NCI-H510A treated with DMSO at 0.1 percent for 48 hours (cell line): Measurements from ENCODE around the gene WDR20.
"Not testable (repeated sequence)": the region's sequence is repeated elsewhere in the genome, so short reads cannot be mapped to it uniquely, and the experiment has no call there.

ENCODE experiments used
- DNase-seq: peaks from one replicate; lab custom pipeline; 2025; lab: John Stamatoyannopoulos, UW

The WDR20 gene

DNA sequence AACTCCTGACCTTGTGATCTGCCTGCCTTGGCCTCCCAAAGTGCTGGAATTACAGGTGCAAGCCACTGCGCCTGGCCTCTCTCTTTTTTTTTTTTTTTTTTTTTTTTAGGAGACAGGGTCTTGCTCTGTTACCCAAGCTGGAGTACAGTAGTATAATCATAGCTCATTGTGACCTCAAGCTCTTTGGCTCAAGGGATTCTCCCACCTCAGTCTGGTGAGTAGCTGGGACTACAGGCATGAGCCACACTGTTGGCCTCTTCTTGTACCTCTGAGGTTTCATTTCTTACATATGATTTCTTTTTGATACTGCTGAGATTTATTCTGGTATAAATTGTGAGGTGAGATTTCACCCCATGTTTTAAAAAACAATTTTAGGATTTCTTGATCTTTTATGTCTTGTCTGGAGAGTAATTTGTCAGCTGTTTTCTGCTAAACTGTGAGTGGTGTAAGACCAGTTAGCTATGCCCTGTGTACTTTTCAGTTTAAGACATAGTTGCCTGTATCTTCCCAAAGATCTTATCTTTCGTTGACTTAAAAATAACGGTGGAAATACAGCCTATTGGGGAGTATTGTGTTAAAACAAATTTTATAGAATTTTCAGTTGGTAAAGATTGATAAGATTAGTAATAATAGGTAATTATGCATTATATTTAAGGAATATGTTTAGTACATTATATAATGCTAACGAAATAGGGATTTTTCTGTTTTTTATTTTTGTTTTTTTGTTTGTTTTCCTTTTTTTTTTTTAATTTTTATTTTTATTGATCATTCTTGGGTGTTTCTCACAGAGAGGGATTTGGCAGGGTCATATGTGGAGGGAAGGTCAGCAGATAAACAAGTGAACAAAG is 31.7 kb downstream of the WDR20 start:
- no peak for DNase-seq

DNA sequence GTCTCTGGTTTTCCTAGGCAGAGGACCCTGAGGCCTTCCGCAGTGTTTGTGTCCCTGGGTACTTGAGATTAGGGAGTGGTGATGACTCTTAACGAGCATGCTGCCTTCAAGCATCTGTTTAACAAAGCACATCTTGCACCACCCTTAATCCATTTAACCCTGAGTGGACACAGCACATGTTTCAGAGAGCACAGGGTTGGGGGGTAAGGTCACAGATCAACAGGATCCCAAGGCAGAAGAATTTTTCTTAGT is 32.2 kb downstream of the WDR20 start:
- not testable (repeated sequence) for DNase-seq

DNA sequence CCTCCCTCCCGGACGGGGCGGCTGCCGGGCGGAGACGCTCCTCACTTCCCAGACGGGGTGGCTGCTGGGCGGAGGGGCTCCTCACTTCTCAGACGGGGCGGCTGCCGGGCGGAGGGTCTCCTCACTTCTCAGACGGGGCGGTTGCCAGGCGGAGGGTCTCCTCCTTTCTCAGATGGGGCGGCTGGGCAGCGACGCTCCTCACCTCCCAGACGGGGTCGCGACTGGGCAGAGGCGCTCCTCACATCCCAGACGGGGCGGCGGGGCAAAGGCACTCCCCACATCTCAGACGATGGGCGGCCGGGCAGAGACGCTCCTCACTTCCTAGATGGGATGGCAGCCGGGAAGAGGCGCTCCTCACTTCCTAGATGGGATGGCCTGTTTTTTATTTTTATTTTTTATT is 33.0 kb downstream of the WDR20 start:
- not testable (repeated sequence) for DNase-seq

DNA sequence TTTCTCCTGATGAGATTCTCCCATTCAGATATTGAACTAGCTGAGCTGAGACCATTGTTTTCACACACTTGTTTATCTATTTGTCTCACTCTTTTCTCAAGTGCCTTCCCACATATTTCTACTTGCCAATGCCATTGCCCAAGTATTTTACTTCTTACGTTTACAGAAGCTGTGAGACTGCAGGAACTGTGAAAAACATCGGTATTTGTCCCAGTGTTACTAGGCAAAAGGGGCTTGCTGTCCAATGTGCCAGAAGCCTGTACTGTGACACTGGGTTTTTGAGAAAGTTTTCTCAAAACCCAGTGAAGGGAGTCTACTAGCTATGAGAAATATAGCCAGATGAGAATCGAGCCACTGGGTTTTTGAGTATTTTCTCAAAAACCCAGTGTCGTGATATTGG is 37.5 kb downstream of the WDR20 start:
- DNase-seq, result no peak

DNA sequence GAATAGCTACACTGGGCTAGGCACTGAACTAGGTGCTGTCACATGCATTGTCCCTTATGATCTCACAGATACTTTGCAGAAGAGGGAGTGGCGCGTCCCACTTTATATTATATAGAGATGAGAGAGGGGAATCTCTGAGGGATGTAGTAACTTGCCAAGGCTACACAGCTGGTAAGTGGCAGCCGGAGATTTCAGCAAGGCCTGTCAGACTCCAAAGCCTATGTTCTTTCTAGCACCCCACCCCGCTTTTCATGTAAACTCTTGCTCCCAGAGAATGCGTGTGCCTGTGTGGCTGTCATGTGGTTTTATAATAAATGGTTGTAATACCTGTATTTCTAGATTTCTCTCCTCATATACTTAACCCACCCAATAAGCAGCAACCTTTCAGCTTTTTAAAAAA is 39.1 kb downstream of the WDR20 start:
- DNase-seq, result no peak

DNA sequence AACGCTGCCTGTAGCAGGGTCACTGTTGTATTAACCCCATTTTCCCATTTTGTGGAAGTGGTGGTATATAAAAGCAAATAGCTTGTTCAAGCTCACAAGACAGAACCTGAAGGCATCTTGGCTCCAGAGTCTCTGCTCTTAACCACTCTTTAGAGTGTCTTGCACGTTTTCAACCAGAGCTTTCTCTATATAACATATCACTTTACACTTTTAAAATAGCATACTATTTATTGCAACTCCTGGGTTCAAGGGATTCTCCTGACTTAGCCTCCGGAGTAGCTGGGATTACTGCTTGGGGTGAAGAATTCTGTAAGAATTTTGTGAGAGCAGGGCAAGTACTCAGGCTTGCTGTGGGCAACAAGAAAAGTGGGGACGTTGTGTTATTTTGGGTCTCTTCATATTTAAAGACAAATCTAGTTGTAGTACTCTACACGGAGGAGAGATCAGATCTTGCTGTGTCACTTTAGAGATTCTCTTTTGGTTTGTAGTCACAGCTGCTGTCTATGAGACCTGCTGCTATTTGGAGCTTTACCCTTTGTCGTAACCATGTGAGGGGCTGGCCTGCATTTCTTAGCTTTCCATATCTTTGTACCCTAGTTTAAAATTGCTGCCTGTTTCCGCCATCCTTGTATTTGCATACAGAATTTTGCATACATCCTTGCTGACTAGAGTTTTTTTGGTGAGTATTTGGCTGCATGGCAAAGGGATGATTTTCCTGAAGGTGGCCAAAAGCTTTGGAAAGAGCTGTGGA is 40.7 kb downstream of the WDR20 start:
- no peak for DNase-seq

DNA sequence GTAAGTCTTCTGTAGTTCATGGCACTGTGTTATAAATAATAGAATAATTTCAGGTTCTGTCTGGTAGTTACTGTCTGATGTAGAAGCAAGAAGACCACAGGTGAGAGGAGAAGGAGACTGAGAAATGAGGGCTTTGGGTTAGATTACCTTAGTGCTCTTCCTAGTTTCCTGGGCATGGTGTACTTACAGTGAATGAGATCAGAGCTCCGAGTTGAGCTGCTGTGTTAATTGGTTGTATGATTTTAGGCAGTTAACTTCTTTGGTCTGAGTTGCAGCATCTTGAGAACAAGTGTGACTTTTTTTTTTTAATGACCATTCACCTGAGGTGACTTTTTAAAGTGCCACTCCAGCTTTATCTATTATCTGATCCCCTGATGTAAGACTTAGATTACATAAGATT is 41.5 kb downstream of the WDR20 start:
- DNase-seq, result no peak

DNA sequence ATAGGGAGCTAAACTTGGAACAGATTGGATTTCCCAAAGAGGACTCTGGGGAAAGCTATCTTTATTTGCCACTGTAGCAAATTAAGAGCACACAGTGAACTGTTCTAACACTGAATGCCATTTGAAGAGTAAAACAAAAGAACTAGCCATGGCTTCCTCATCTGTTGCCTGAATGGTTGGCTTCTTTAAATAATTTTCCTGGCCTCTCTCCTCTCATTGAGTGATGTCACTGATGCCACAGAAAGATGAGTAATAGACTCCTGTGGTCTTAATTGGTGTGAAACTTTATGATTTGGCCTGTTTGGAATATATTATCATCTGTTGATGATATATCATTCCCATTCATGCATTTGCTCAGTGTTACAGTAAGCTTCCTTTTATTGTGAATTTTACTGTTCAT is 42.5 kb downstream of the WDR20 start:
- no peak for DNase-seq

DNA sequence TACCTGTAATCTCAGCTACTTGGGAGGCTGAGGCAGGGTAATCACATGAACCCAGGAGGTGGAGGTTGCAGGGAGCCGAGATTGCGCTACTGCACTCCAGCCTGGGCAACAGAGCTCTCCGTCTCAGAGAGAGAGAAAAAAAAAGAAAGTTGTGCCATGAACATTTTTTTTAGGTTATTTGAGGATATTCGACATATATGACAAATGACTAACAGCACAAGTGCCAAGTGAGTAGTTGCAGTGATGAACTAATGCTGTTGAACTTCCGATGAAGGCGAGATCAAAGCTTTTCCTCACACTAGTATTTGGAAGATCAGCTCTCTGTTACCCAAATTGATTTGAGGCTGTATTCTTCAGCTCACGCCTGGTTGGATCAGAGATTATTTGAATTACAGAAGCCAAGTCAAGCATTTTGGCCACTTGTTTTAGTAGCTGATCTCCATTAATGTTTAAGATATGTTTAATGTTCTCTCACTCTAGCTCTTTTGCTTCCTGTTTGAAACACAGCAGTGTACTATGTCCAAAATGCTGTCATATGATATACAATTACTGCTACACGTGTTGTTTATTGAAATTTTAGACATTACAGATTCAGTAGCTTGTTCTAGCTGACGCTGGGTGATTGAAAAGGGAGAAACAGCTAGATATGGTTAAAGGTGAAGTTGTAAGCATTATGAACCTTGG is 43.4 kb downstream of the WDR20 start:
- DNase-seq, result no peak

DNA sequence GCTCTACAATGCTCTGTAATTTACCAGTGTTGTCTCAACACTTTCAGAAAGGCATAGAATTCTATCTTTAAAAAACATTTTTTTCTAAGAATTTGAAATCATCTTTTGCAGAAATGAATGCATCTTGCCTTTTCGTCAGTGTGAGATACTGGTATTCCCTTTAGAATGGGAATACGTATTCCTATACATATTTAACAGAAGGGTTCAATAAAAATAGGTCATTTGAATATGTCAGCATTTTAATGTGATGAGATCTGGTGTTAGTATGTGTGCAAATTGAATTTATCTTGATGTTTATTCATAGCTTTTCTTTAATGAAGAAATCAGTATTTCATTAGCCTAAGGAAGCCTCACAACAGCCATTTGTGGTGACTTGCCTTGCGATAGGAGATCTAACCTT is 44.2 kb downstream of the WDR20 start:
- DNase-seq, result no peak

DNA sequence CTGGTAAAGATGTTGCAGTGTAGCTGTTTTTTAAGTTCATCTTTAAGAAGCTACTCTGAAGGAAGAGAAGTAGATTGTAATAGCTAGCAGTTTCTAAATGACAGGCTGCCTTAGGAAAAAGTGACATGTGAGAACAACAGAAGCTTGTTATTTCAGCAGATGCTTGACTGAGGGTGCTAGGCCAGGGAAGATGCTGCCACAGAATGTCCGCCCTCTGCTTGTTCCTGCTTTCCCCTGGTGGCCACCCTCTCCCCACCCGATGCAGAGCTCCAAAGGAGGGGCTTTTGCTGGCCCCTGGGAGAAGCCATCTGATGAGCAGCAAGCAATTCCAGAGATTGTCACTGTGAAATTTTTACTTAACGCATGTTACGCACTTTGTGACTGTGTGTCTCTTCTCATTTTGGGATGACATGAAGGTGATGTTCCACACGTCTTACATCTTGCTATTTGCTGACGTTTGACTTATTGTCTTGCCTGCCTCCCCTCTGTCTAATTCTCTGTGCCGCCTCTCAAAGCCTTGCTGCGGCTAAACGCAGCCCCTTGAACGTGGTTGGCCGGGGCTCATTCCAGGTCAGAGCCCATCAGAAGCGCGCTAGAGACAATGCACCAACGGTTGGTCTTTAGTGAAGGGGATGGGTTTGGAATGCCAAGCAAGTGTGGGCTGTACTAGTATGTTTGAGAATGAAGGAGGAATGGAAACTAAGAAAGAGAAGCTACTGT is 44.8 kb downstream of the WDR20 start:
- DNase-seq, result no peak

DNA sequence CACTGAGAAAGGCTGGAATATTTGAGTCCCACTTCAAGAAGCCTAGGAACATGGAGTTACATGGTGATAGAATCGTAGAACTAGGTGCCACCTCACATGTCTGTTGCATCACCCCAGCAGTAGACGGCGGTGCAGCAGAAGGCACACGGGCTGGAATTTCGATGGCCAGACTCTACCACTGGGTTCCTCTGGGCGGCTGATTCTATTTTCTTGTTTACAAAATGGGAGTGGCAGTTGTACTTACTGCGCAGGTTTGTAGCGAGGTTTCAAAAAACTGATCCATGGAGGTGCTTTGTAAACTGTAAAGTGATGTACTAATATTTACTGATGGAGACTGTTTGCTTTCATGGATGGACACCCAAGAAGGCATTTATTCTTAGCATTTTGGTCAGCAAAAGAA is 45.7 kb downstream of the WDR20 start:
- DNase-seq, result peak; percentile 85

DNA sequence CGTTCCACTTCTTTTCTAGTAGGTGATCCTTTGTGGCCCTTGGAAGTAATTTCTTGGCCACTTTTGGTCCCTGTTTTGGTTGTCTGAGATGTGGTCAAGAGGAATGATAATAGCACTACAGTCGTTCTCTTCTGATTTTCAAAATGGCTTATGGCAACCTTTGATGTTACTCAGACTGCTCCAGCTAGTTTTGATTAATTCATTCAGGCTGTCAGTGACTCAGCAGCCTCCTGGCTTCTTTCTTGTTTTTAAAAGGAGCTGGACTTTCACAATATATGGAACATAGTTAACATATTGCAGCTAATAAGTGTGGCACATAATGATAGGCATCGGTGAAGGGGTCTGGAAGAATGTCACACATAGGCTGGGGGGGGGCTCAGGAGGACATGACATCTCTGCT is 47.3 kb downstream of the WDR20 start:
- peak; percentile 19 for DNase-seq

DNA sequence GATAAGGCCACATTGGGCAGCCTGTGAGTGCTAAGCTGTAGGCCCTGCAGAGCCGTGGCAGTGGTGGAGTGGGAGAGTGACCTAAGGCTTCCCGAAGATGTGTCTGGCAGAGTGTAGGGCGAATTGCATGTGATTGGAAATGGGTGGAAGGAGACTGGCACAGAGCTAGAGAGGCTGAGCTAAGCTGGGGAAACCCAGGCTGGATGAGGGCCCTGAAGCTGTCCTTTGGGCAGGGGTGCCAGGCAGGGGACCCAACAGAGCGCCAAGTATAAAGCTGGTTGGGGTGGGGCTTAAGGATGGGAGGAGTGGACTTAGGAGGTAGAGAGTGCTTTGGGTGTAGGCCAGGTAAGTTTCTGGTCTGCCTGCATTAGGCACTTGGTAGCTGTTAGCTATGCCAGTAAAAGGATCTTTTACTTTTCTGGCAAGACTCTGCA is 47.9 kb downstream of the WDR20 start:
- DNase-seq, result no peak

DNA sequence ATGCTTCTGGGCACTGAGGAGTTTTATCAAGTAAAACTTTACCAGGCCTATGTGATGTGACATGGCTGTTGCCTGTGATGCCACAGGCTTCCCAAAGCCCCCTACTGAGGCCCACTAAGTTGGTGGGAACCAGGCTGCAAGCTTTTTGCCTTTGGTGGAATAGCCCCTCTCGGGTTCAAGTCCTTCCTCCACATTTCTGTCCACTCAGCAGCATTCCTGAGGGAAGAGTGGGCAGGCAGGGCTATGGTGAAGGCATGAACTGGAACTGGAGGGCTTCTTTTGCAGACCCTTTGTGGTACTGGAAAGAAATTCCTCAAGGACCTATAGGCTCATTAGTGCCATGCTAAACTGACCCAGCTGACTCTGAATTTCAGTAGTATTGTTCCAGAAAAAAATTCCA is 48.5 kb downstream of the WDR20 start:
- no peak for DNase-seq

DNA sequence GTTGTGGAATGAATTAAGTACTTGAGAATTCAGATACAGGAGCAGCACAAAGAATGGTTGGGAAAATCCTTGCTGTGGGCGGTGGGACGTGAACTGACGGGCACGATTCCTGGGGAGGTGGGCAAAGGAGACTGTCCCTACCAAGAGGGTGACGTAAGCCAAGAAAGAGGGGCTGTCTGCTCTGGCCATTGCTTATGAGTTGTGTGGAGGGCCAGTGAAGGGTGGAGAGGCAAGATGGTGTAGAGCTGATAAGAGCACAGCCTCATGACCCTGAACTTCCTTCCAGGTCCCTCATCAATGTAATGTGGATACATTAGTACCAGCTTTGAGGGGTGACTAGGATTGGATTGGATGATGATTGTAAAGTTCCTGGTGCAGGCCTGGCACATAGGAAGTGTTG is 50.2 kb downstream of the WDR20 start:
- DNase-seq, result no peak

DNA sequence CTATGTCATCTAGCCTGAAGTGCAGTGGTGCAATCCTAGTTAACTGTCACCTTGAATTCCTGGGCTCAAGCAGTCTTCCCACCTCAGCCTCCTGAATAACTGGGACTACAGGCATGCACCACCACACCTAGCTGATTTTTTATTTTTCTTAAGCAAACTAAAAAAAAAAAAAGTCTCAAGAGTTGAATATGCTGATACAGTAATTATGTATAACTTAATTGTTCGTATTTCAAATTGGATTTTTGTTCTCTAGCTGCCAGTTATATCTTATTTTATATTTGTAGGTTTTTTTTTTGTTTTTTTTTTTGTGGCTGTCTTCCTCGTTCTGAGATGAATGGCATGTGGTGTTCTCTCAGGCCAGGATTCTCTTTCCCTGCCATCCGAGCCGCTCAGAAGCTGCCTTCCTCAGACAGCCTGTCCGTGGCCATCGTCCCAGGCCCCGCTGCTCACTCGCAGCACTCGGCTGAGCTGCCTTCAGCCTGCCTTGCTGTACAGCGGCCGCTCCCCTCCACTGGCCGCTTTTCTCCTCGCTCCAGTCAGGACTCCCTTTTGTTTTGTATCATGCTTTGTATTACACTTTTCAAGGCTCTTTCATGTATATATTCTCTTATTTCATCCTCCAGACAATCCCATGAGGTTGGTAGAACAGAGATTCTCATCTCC is 53.3 kb downstream of the WDR20 start:
- no peak for DNase-seq

DNA sequence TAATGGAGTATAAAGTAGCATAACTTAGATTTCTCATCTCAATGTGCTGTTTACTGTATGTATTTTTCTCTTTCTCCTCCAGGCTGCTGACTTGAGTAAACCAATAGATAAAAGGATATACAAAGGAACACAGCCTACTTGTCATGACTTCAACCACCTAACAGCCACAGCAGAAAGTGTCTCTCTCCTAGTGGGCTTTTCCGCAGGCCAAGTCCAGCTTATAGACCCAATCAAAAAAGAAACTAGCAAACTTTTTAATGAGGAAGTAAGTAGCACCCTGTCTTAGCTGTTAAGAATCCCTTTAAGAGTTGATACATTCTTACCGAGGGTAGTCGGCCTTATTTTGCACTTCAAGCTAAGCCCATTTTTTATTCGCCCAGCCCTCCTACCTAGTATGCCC is 55.2 kb downstream of the WDR20 start:
- DNase-seq, result no peak

DNA sequence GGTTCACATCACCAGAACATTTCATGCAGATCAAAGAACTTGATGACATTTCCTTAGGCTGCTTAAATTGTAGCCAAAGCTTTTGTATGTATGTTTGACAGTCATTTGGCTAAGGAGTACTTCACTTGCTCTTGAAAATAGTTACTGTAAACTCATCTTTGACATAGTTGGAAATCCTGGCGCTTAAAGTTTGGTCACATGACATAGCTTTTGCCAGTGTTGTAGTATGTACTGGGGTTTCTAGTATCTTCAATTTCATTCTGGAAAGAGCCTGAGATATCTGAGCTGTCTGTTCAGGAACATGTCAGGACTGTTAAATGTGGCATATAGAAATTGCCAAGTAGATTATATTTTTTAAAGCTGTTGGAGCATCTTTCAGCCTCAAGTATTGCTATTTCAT is 55.7 kb downstream of the WDR20 start:
- DNase-seq, result no peak

DNA sequence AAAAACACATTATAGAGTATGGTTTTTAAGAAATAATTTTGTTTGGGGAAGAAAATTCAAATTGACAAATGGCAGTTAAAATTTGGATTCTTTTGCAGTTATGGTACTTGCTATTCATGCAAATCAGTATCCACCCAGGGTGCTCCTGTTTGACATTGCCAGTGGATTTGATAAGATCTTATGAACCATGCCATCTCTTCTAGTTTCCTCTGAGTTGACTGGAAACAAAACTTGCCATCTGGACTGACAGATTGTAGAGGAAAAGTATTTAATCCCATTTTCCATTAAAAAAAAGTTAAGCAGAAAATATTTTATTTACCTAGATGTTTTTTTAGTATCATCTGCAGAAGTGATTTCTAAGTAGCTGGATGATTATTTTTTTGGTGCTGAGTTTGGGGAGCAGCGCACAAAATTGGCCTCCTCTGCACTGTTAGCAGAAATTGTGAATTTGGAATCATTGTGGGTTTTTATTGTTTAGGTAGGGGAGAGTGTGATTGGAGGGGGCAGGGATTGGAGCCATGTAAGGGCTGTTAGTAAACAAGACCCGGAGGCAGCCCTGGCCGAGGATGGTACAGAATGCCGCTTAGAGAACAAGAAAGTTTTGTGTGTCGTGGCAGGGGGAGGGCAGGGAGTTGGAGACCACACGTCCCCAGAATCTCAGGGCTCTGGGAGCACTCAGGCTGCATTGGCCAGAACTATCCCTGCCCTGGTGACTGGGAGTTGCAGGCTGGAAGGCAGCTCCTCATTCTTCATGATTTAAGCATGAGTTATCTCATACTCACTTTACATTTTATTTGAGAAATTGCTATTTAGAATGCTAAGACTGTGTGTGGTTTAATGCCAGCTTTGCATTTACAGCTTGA is 56.6 kb downstream of the WDR20 start:
- DNase-seq, result no peak

DNA sequence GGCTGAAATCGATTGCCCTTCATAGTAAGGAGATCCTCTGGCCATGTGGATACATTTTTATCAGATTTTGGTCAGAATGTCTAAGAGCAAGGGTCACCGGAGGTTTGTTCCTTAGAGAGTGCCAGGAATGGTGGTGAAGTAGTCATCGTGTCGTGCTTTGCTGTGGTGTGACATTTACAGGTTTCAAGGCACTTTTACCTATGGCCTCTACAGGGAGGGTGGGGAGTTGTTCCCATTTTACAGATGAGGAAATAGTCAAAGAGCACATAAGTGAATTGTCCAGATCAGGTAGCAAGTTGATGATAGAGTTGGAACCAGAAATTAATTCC is 57.2 kb downstream of the WDR20 start:
- DNase-seq, result no peak
